ENCODE measurements around the gene FAM13A. TPM values are rescaled to one million over a fixed set of nuclear protein-coding genes. Genes with fewer than 3 reads are reported as not detected.

FAM13A gene
- total and polyA plus RNA-seq, 9 of the 15 experiments (the other 6 are each of a cell fraction or from before 2014, with no cell fraction given): 11.3 to 23.3 (median 14.7) TPM

DNA sequence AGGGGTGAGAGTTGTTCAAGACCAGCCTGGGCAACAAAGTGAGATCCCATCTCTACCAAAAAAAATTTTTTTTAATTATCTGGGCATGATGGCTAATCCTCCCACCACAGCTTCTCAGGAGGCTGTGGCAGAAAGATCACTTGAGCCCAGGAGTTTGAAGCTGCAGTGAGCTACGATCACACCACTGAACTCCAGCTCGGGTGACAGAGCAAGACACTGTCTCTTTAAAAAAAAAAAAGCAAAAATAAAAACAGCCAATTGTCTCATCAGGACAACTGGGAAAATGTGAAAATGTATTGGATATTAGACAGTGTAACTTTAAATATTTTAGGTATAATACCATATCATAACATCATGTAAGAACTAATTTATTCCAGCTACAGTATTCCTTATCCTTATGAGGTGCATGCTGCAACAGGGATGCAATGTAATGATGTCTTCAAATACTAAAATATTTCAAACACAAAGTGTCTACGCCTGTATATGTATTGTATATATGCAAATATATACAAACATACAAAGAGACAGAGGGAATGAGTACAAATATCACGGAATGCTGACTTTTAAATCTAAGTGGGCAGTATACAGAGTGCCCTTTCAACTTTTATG is 17.2 kb downstream of the FAM13A start (continued):
- TF ChIP-seq, protein P1, sequence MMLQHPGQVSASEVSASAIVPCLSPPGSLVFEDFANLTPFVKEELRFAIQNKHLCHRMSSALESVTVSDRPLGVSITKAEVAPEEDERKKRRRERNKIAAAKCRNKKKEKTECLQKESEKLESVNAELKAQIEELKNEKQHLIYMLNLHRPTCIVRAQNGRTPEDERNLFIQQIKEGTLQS (IDR thresholded peaks at IDR 0.05): peak; percentile 89
- TF ChIP-seq, protein P1 (CRISPR knock-in tag; conservative IDR thresholded peaks at IDR 0.05): no peak
- TF ChIP-seq CEBPG (CRISPR knock-in tag; IDR thresholded peaks at IDR 0.05): peak; percentile 73; the same call in 1 of the 2 replicates
- peak; percentile 94 to 96 for TF ChIP-seq CEBPG (tag; conservative IDR thresholded peaks at IDR 0.05 in 1 of 2, IDR thresholded peaks at IDR 0.05 in 1 of 2)
- TF ChIP-seq, protein P2, sequence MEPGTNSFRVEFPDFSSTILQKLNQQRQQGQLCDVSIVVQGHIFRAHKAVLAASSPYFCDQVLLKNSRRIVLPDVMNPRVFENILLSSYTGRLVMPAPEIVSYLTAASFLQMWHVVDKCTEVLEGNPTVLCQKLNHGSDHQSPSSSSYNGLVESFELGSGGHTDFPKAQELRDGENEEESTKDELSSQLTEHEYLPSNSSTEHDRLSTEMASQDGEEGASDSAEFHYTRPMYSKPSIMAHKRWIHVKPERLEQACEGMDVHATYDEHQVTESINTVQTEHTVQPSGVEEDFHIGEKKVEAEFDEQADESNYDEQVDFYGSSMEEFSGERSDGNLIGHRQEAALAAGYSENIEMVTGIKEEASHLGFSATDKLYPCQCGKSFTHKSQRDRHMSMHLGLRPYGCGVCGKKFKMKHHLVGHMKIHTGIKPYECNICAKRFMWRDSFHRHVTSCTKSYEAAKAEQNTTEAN (CRISPR knock-in tag; IDR thresholded peaks at IDR 0.05): no peak
- TF ChIP-seq, protein P3, sequence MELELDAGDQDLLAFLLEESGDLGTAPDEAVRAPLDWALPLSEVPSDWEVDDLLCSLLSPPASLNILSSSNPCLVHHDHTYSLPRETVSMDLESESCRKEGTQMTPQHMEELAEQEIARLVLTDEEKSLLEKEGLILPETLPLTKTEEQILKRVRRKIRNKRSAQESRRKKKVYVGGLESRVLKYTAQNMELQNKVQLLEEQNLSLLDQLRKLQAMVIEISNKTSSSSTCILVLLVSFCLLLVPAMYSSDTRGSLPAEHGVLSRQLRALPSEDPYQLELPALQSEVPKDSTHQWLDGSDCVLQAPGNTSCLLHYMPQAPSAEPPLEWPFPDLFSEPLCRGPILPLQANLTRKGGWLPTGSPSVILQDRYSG (tag; conservative IDR thresholded peaks at IDR 0.05; ENCODE audit: low read depth): no peak
- TF ChIP-seq, protein P4, sequence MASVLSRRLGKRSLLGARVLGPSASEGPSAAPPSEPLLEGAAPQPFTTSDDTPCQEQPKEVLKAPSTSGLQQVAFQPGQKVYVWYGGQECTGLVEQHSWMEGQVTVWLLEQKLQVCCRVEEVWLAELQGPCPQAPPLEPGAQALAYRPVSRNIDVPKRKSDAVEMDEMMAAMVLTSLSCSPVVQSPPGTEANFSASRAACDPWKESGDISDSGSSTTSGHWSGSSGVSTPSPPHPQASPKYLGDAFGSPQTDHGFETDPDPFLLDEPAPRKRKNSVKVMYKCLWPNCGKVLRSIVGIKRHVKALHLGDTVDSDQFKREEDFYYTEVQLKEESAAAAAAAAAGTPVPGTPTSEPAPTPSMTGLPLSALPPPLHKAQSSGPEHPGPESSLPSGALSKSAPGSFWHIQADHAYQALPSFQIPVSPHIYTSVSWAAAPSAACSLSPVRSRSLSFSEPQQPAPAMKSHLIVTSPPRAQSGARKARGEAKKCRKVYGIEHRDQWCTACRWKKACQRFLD (CRISPR knock-in tag; IDR thresholded peaks at IDR 0.05): 0 out of 2 replicates have a peak, but pooled peaks have one; percentile 43
- TF ChIP-seq, protein P5, sequence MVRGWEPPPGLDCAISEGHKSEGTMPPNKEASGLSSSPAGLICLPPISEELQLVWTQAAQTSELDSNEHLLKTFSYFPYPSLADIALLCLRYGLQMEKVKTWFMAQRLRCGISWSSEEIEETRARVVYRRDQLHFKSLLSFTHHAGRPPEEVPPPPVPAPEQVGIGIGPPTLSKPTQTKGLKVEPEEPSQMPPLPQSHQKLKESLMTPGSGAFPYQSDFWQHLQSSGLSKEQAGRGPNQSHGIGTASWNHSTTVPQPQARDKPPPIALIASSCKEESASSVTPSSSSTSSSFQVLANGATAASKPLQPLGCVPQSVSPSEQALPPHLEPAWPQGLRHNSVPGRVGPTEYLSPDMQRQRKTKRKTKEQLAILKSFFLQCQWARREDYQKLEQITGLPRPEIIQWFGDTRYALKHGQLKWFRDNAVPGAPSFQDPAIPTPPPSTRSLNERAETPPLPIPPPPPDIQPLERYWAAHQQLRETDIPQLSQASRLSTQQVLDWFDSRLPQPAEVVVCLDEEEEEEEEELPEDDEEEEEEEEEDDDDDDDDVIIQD (CRISPR knock-in tag; IDR thresholded peaks at IDR 0.05): no peak
- TF ChIP-seq DMBX1 (CRISPR knock-in tag; IDR thresholded peaks at IDR 0.05; ENCODE audit: borderline replicate concordance): peak; percentile 27; the same call in 1 of the 2 replicates
- TF ChIP-seq POLR2B (IDR thresholded peaks at IDR 0.05; ENCODE audit: low read depth, partially characterized antibody): no peak
- TF ChIP-seq, protein P6, sequence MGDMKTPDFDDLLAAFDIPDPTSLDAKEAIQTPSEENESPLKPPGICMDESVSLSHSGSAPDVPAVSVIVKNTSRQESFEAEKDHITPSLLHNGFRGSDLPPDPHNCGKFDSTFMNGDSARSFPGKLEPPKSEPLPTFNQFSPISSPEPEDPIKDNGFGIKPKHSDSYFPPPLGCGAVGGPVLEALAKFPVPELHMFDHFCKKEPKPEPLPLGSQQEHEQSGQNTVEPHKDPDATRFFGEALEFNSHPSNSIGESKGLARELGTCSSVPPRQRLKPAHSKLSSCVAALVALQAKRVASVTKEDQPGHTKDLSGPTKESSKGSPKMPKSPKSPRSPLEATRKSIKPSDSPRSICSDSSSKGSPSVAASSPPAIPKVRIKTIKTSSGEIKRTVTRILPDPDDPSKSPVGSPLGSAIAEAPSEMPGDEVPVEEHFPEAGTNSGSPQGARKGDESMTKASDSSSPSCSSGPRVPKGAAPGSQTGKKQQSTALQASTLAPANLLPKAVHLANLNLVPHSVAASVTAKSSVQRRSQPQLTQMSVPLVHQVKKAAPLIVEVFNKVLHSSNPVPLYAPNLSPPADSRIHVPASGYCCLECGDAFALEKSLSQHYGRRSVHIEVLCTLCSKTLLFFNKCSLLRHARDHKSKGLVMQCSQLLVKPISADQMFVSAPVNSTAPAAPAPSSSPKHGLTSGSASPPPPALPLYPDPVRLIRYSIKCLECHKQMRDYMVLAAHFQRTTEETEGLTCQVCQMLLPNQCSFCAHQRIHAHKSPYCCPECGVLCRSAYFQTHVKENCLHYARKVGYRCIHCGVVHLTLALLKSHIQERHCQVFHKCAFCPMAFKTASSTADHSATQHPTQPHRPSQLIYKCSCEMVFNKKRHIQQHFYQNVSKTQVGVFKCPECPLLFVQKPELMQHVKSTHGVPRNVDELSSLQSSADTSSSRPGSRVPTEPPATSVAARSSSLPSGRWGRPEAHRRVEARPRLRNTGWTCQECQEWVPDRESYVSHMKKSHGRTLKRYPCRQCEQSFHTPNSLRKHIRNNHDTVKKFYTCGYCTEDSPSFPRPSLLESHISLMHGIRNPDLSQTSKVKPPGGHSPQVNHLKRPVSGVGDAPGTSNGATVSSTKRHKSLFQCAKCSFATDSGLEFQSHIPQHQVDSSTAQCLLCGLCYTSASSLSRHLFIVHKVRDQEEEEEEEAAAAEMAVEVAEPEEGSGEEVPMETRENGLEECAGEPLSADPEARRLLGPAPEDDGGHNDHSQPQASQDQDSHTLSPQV (IDR thresholded peaks at IDR 0.05): no peak
- TF ChIP-seq RAD21 (CRISPR knock-in tag; conservative IDR thresholded peaks at IDR 0.05 in 1 of 2, IDR thresholded peaks at IDR 0.05 in 1 of 2): 0 out of 4 replicates have a peak, but pooled peaks of 1 of the 2 experiments have one; percentile 5
- no peak for TF ChIP-seq ETS2 (tag; IDR thresholded peaks at IDR 0.05; ENCODE audit: borderline replicate concordance, poor library complexity, severe bottlenecking)
- no peak for TF ChIP-seq PRMT5 (CRISPR knock-in tag; IDR thresholded peaks at IDR 0.05)
- no peak for TF ChIP-seq MTA2 (IDR thresholded peaks at IDR 0.05; ENCODE audit: low read depth)

Data from K562 (cell line).